Glutamatergic neuron (in vitro differentiated cells): ENCODE measurements around the gene ATF6B. TPM values are rescaled to one million over a fixed set of nuclear protein-coding genes. Genes with fewer than 3 reads are reported as not detected.
A peak's percentile ranks its signal among the peaks of the same experiment; 100 is the strongest.

Experiments used
- DNase-seq: peaks from one replicate; pipeline ENCODE4 v3.0.0; 2022
- H3K27ac Mint-ChIP-seq: one replicate; pipeline ENCODE4 v1.8.0; 2020; ENCODE audit warnings: mild to moderate bottlenecking, mixed read lengths, inconsistent platforms; ENCODE audit not compliant: unreplicated experiment
- H3K27me3 Mint-ChIP-seq: one replicate; pipeline ENCODE4 v1.8.0; 2020; ENCODE audit warnings: mild to moderate bottlenecking, moderate library complexity, mixed read lengths, inconsistent platforms; ENCODE audit not compliant: unreplicated experiment
- H3K36me3 Mint-ChIP-seq: one replicate; pipeline ENCODE4 v1.8.0; 2020; ENCODE audit warnings: mild to moderate bottlenecking, mixed read lengths, inconsistent platforms; ENCODE audit not compliant: unreplicated experiment
- H3K4me1 Mint-ChIP-seq: one replicate; pipeline ENCODE4 v1.8.0; 2020; ENCODE audit warnings: mild to moderate bottlenecking, low read depth, mixed read lengths, inconsistent platforms; ENCODE audit not compliant: unreplicated experiment
- H3K4me3 Mint-ChIP-seq: one replicate; pipeline ENCODE4 v1.8.0; 2020; ENCODE audit warnings: mild to moderate bottlenecking, mixed read lengths, inconsistent platforms; ENCODE audit not compliant: unreplicated experiment
- H3K9me3 Mint-ChIP-seq: one replicate; pipeline ENCODE4 v1.8.0; 2020; ENCODE audit warnings: mild to moderate bottlenecking, moderate library complexity, mixed read lengths, inconsistent platforms; ENCODE audit not compliant: unreplicated experiment
- CTCF ChIP-seq: fragments of 200-600 bp; sonication (generic); IDR thresholded peaks from one replicate; pipeline ENCODE4 v1.5.0; 2021; ENCODE audit not compliant: partially characterized antibody, unreplicated experiment
- total RNA-seq: library from RNA; stranded (reverse); fragmentation: NEBNext Ultra II Directional; extraction: Animal tissue kit (Norgen Biotek cat#: 25700); gene quantifications from one replicate; pipeline ENCODE4 v1.2.1, GENCODE V29; 2021; ENCODE audit not compliant: unreplicated experiment

Gene ATF6B
- total RNA-seq, 1 donor from 2014 or later, result 79.5 TPM

DNA sequence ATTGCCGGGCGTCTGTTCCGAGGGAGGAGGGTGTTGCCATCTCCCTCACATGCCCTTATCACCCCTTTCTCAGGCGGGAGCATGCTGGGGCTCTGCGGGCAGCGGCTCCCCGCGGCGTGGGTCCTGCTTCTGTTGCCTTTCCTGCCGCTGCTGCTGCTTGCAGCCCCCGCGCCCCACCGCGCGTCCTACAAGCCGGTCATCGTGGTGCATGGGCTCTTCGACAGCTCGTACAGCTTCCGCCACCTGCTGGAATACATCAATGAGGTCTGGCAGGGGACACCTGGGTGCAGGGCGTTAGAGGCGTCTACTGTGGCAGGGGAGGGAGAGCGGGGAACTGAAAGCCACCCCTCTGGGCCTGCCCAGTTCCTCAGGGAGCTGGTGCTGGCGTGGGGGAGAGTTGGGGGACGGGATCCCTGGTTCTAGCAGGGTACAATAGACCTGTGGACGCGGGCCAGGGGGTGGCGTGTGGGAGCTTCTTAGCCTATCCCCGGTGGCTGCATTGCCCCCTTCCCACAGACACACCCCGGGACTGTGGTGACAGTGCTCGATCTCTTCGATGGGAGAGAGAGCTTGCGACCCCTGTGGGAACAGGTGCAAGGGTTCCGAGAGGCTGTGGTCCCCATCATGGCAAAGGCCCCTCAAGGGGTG lies 26.6 kb upstream of the ATF6B start:
- peaks cover 14% of the 10 kb centered on the region for H3K27me3 Mint-ChIP-seq
- peaks cover 29% of the 10 kb centered on the region for H3K4me1 Mint-ChIP-seq
- H3K27ac Mint-ChIP-seq, result peak overlapping the region; percentile 95
- no peaks in the 10 kb centered on the region for H3K36me3 Mint-ChIP-seq
- DNase-seq, result peak; percentile 69
- TF ChIP-seq CTCF, result peak; percentile 29
- H3K4me3 Mint-ChIP-seq, result peak overlapping the region; percentile 100
- H3K9me3 Mint-ChIP-seq, result peaks cover 11% of the 10 kb centered on the region

DNA sequence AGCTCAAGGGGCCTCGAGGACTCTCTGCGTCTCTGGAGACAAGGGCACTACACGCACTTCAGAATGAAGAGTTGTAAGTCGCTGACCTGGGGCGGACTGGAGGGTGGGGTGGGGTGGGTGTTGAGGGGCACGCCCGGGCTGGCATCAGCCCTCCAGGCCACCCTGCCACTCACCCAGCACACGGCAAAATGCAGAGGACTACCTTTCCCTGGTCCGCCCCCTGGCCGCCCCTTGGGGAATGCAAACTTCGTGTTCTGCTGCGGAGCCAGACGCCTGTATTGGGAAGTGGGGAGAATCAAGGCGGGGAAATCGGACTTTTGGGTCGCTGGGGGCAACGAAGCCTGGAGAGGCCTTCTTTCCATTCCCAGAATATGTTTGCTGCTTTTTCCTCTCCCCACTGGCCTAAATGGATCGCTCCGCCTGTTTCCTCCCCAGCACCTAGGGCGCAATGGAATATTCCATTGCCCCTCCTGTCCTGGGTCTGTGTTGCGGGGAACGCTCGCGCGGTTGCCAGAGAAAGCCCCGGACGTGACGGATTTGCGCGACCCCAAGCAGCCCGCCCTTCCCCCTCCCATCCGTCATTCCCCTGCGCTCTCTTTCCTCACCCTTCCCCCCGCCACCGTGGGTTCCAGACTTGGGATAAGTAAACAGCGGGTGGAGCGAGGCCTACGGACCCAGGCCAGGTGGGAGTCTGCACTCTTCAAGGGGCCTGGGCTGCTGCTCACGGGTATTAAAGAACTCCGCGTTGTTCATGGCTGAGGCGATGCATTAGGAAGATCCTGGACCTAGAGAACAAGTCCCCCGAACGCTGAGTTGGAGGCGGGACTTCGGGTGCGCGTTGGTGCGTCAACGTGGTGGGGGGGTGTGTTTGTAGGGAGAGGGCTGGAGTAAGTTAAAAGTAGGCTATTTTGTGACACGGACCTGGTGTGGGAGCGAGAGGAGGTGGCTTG lies 25.8 kb upstream of the ATF6B start, which contains the start of gene PPT2:
TSS of gene PPT2 (plus strand) at position 578 of the 950 bp plus-strand sequence. CDS start 454 bp downstream, outside the sequence.
- H3K9me3 Mint-ChIP-seq, result peaks cover 11% of the 10 kb centered on the region
- H3K27me3 Mint-ChIP-seq, result peaks cover 17% of the 10 kb centered on the region
- no peaks in the 10 kb centered on the region for H3K36me3 Mint-ChIP-seq
- peak within 1 kb of the TSS; percentile 100 for H3K4me3 Mint-ChIP-seq
- TF ChIP-seq CTCF, result no peak
- H3K27ac Mint-ChIP-seq, result peak within 1 kb of the TSS; percentile 95
- DNase-seq, result peak; percentile 90
- H3K4me1 Mint-ChIP-seq, result peaks cover 29% of the 10 kb centered on the region

- peak overlapping the region; percentile 78 for H3K27ac Mint-ChIP-seq
- H3K36me3 Mint-ChIP-seq, result no peaks in the 10 kb centered on the region
- peak overlapping the region; percentile 100 for H3K4me3 Mint-ChIP-seq
- H3K4me1 Mint-ChIP-seq, result peaks cover 30% of the 10 kb centered on the region
- peaks cover 24% of the 10 kb centered on the region for H3K27me3 Mint-ChIP-seq
- H3K9me3 Mint-ChIP-seq, result peaks cover 15% of the 10 kb centered on the region
- peak; percentile 55 for DNase-seq
- TF ChIP-seq CTCF, result no peak
Observed at GRCh38 chr6:32152769-32153563, 24.9 kb upstream of the ATF6B start.

DNA sequence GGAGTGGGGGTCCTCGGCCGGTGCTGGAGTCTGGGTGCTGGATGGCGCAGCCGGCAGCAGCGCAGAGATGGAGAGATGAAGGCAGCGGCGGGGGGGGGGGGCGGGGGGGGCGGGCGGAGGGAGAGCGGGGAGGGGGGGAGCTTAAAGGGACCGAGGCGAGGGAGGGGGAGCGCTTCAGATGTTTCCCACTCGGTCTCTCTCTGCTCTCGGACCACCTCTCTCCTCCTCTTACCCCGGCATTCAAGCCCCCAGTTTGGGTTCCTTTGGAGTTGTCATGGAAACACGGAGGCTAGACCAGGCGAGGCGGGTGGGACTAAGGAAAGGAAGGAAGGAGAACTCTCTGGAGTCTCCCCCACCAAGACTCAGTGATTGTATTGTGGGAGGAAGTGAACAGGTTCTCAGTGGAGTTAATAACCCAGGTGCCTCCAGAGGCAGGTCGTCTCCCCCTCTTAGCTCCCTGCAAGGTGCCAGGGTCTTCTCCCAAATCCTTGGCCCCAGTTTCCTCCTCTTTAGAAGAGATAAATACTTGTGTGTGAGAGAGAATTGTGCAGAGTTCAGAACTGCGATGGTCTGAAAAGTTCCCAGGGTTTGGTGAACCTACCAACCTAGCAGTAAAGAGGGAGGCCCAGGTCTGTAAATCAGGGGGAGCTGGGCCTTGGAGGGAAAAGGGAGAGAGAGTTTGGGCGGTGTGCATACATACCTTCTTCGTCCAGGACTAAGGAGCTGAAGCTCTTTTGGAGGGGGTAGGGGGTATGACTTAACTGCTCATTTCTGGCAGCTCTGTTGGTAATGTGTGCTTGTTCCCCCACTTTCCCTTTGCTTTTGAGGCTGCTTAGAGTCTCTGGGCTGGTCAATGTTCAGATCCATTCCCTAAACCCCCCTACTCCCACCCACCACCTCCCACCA lies 24.1 kb upstream of the ATF6B start, which contains the start of gene PRRT1:
TSS of gene PRRT1 (minus strand) at position 77 of the 906 bp plus-strand sequence. CDS start 112 bp downstream, outside the sequence.
- Mint-ChIP-seq H3K36me3 (no peaks in the 10 kb centered on the region), H3K27ac (peak within 1 kb of the TSS; percentile 94), H3K4me1 (peaks cover 30% of the 10 kb centered on the region), H3K27me3 (peaks cover 24% of the 10 kb centered on the region), H3K9me3 (peaks cover 15% of the 10 kb centered on the region), H3K4me3 (peak within 1 kb of the TSS; percentile 100)
- no peak for TF ChIP-seq CTCF
- DNase-seq, result peak; percentile 29
